NB4 (cell line): ENCODE measurements around the gene ACTC1.

Experiments
- DNase-seq: peaks from one replicate; pipeline ENCODE4 v3.0.0; 2010; ENCODE audit warnings: low read depth
- H3K4me3 ChIP-seq: one replicate; pipeline ENCODE4 v1.5.1; 2011; ENCODE audit warnings: mild to moderate bottlenecking, low read depth, low read length, moderate library complexity
- MYC ChIP-seq: IDR thresholded peaks from 2 replicates; pipeline ENCODE4 v1.6.1; 2011; ENCODE audit warnings: low read depth, low read length
- POLR2A ChIP-seq: IDR thresholded peaks from 2 replicates; pipeline ENCODE4 v1.6.1; 2011; ENCODE audit warnings: mild to moderate bottlenecking; ENCODE audit not compliant: insufficient read length; ENCODE audit errors: extremely low read depth
- TF ChIP-seq, protein P1 (sequence below): IDR thresholded peaks from one replicate; pipeline ENCODE4 v1.5.1; 2012; ENCODE audit warnings: low read depth, low read length
- TF ChIP-seq, protein P2 (sequence below): IDR thresholded peaks from 2 replicates; pipeline ENCODE4 v1.6.1; 2011; ENCODE audit warnings: low read depth, low read length

ACTC1 gene

DNA sequence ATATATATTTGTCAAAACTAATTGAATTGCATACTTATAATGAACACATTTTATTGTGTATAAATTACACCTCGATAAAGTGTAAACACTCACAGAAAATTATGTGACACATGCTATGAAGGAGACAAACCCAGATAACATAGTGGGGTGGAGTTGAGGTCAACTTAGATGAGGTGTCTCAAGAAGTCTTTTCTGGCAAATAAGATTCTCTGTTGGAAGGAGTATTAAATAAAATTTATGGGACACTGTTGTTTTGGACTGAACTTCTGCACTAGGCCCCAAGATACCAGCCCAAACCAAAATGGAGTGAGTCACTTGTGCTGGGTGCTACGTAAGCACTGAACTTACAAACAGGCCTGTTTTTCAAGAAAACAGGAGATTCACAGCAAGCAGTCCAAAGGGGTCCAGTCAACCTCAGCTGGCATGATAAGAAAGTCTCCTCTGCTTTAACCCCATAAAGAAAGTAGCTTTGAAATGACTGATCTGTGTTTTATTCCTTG is 18.7 kb downstream of the ACTC1 start:
- no peak for DNase-seq
- TF ChIP-seq, protein P1, sequence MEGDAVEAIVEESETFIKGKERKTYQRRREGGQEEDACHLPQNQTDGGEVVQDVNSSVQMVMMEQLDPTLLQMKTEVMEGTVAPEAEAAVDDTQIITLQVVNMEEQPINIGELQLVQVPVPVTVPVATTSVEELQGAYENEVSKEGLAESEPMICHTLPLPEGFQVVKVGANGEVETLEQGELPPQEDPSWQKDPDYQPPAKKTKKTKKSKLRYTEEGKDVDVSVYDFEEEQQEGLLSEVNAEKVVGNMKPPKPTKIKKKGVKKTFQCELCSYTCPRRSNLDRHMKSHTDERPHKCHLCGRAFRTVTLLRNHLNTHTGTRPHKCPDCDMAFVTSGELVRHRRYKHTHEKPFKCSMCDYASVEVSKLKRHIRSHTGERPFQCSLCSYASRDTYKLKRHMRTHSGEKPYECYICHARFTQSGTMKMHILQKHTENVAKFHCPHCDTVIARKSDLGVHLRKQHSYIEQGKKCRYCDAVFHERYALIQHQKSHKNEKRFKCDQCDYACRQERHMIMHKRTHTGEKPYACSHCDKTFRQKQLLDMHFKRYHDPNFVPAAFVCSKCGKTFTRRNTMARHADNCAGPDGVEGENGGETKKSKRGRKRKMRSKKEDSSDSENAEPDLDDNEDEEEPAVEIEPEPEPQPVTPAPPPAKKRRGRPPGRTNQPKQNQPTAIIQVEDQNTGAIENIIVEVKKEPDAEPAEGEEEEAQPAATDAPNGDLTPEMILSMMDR = no peak
- TF ChIP-seq POLR2A (no peak), MYC (no peak)
- TF ChIP-seq, protein P2, sequence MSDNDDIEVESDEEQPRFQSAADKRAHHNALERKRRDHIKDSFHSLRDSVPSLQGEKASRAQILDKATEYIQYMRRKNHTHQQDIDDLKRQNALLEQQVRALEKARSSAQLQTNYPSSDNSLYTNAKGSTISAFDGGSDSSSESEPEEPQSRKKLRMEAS = no peak
- H3K4me3 ChIP-seq = no peak overlapping the region

DNA sequence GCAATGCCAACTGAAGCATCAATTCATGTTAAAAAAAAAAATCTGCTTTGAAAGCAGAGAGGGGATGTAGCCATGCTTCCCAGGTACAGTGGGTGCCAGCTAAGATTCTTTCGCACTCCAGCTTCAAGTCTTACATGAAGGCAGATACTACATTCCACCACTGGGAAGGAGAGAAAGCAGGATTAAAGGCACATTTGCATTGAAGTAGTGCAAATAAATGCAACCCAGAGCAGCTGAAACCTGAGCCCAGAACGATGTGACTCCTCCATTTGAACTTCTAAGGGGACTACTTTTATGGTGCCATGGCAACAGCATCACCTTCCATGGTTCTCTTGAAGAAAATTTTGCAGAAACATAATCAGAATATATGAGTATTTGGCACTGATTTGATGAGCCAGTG is 21.4 kb downstream of the ACTC1 start:
- no peak overlapping the region for H3K4me3 ChIP-seq
- TF ChIP-seq, protein P1 = no peak
- TF ChIP-seq POLR2A (no peak), MYC (no peak)
- TF ChIP-seq, protein P2 = no peak
- DNase-seq = no peak

DNA sequence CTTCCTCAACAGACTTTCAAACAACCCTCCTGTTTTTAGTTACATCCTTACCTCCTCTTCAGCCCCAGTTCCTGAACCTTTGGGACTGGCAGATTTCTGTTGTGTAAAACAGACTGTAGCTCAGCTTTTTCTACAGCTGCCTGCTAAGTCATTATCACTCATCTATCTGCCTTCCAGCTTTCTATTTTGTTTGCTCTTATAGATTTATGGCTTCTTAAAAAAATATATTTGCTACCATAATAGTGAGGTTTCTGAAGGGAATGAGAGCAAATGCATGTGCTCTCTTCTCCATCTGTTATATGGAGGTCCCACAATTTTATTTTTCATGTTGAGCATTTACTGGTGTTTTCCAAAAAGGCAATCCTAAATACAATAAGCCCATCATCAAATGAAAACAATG is 22.3 kb downstream of the ACTC1 start:
- H3K4me3 ChIP-seq = no peak overlapping the region
- no peak for DNase-seq
- TF ChIP-seq MYC (no peak), POLR2A (no peak)
- TF ChIP-seq, protein P2 = no peak
- TF ChIP-seq, protein P1 = no peak

DNA sequence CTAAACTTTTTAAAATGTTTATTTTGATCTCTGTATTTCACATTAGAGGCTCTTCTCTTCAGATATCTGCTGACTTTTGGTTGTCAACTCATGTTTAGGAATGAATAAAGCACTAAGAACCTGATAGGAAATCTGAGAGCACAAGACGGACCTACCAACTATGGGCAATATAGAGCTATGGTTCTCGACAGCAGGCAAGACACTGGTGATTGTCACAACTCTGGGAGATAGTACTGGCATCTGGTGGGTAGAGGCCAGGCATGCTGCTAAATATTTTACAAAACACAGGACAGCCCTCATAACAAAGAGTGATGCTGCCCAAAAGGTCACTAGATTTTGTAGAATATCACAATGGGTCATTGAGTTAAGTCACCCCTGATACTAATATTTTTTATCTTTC is 23.0 kb downstream of the ACTC1 start:
- TF ChIP-seq, protein P1 = no peak
- TF ChIP-seq MYC (no peak), POLR2A (no peak)
- TF ChIP-seq, protein P2 = no peak
- no peak for DNase-seq
- no peak overlapping the region for H3K4me3 ChIP-seq

DNA sequence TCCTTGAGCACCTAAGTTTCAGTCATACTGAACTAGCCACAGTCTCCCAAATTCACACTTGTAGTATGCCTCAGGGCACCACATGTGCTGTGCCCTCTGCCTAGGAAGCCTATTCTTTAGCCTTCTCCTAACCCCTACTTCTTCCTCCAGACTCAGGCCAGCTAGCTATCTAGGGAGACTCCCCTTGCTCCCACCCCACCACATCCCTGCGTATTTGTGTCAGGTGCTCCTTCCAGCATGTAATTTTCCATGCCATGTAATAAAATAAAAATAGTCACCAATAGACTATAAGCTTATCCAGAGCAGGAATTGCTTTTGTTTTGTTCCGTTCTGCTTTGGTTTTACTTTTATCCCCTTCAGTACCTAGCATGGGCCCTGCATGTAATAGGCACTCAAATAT is 25.6 kb downstream of the ACTC1 start:
- TF ChIP-seq, protein P2 = no peak
- no peak for TF ChIP-seq POLR2A
- no peak for TF ChIP-seq MYC
- TF ChIP-seq, protein P1 = no peak
- no peak overlapping the region for H3K4me3 ChIP-seq
- DNase-seq = no peak

DNA sequence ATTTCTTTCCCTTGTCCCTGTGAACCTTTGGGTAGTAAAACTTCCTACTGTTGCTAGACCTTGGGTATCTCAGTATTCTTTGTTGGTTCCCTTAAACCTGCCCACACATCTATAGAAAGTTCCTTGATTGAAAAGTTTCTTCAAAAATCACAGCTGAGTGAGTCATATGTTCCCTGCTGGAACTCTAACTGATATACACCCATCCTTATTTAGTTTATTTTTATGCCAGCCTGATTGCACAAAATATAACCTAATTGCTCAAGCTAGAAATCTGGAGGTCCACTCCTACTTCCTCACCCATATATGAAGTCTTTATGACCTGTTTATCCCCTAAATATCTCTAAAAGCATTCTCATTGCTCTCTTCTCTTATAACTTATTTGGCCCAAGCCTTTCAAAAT is 26.8 kb downstream of the ACTC1 start:
- no peak for DNase-seq
- TF ChIP-seq, protein P2 = no peak
- TF ChIP-seq, protein P1 = no peak
- TF ChIP-seq POLR2A = no peak
- TF ChIP-seq MYC = no peak
- H3K4me3 ChIP-seq = no peak overlapping the region
